Coronary artery (tissue), 2 donors: ENCODE data around the gene CCDC184.

Source experiments
- DNase-seq: peaks from one replicate; pipeline ENCODE4 v3.0.0-alpha.2; 2017; ENCODE audit warnings: low spot score
- H3K27ac ChIP-seq, 2 donors: fragments of 200-600 bp; sonication (generic); one replicate each; pipeline ENCODE4 v1.5.1; 2016 to 2019
- H3K4me3 ChIP-seq: fragments of 200-600 bp; sonication (generic); 2 replicates; pipeline ENCODE4 v1.5.1; 2016; ENCODE audit warnings: mild to moderate bottlenecking, moderate library complexity
- TF ChIP-seq, protein P1 (sequence below): fragments of 200-600 bp; sonication (generic); IDR thresholded peaks from one replicate; pipeline ENCODE4 v1.5.1; 2019; ENCODE audit warnings: antibody characterized with exemption

Gene CCDC184

DNA sequence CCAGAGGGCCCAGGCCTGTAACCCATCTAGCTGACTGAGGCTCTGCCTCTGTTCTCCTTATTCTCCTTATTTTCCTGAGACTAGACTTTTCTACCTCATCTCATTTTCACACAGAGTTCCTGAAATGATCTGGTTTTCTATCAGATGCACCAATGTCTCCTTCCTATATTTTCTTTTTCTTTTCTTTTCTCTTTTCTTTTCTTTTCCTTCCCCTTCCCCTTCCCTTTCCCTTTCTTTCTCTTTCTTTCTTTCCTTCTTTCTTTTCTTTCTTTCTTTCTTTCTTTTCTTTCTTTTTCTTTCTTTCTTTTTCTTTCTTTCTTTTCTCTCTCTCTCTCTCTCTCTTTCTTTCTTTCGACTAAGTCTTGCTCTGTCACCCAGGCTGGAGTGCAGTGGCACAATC lies 3.0 kb upstream of the CCDC184 start:
- Histone ChIP-seq H3K27ac (no peak overlapping the region), H3K4me3 (no peak overlapping the region)
- no peak for DNase-seq
- TF ChIP-seq, protein P1, sequence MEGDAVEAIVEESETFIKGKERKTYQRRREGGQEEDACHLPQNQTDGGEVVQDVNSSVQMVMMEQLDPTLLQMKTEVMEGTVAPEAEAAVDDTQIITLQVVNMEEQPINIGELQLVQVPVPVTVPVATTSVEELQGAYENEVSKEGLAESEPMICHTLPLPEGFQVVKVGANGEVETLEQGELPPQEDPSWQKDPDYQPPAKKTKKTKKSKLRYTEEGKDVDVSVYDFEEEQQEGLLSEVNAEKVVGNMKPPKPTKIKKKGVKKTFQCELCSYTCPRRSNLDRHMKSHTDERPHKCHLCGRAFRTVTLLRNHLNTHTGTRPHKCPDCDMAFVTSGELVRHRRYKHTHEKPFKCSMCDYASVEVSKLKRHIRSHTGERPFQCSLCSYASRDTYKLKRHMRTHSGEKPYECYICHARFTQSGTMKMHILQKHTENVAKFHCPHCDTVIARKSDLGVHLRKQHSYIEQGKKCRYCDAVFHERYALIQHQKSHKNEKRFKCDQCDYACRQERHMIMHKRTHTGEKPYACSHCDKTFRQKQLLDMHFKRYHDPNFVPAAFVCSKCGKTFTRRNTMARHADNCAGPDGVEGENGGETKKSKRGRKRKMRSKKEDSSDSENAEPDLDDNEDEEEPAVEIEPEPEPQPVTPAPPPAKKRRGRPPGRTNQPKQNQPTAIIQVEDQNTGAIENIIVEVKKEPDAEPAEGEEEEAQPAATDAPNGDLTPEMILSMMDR: no peak

DNA sequence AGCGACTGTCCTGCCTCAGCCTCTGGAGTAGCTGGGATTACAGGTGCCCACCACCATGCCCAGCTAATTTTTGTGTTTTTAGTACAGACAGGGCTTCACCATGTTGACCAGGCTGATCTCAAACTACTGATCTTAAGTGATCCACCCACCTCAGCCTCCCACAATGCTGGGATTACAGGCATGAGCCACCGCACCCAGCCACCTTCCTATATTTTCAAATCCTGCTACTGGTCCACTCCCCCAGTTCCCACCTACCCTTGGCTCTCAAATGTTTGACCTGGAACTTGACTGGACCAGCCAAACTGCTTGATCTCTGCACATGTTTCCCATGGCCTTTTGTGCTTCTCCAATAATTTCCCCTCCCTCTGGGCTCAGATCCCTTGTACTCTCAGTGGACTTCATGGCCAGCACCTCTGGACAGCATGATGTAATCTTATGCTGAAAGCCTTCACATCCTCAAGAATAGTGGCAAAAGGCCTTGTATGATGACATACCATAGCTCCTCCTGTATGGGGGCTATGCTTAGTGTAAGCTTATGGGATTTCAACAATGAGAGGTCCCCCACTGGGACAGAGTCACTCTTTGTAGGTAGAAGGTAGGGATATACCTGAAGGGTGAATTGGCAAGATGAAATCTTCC lies 2.5 kb upstream of the CCDC184 start:
- TF ChIP-seq, protein P1: no peak
- no peak for DNase-seq
- H3K27ac ChIP-seq: no peak overlapping the region
- no peak overlapping the region for H3K4me3 ChIP-seq

- TF ChIP-seq, protein P1: no peak
- peak overlapping the region; percentile 93 for H3K4me3 ChIP-seq
- H3K27ac ChIP-seq: peak overlapping the region in 1 of 2 donors; percentile 74
- no peak for DNase-seq
Observed at GRCh38 chr12:48182631-48183030, 813 bp upstream of the CCDC184 start.

GRCh38 chr12:48183876-48184548 lies 568 bp downstream of the CCDC184 start:
- peak overlapping the region in 1 of 2 donors; percentile 74 for H3K27ac ChIP-seq
- H3K4me3 ChIP-seq: peak overlapping the region; percentile 93
- TF ChIP-seq, protein P1: no peak
- no peak for DNase-seq

DNA sequence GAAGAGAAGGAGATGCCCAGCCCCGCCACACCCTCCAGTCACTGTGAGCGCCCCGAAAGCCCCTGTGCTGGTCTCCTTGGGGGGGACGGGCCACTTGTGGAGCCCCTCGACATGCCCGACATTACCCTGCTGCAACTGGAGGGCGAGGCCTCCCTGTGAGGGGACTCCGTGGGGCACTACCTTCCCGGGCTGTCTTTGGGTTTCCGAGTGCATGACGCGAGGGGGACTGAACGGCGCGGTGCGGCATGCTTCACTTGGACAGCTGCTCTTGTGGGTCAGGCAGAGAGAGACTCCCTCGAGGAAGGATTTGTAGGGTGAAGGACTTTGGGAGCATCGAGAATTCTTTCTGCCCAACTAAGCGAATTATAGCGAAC lies 1.1 kb downstream of the CCDC184 start:
- TF ChIP-seq, protein P1: no peak
- H3K4me3 ChIP-seq: peak overlapping the region; percentile 93
- peak overlapping the region in 1 of 2 donors; percentile 74 for H3K27ac ChIP-seq
- no peak for DNase-seq

- DNase-seq: no peak
- Histone ChIP-seq H3K4me3 (peak overlapping the region; percentile 93), H3K27ac (no peak overlapping the region)
- TF ChIP-seq, protein P1: no peak
Observed at GRCh38 chr12:48185181-48185919, 1.9 kb downstream of the CCDC184 start.
